Dendritic cell treated with granulocyte-macrophage colony-stimulating factor and Interleukin-4, amounts not matched to agents 40 ng/mL and 50 ng/mL, for 4 days (primary cell): ENCODE data around the gene VSTM2L.

Experiments used
- H3K27ac Mint-ChIP-seq: one replicate; pipeline ENCODE4 v1.8.0; 2022; ENCODE audit warnings: mild to moderate bottlenecking, mixed read lengths
- H3K27me3 Mint-ChIP-seq: one replicate; pipeline ENCODE4 v1.8.0; 2022; ENCODE audit warnings: mild to moderate bottlenecking, mixed read lengths
- H3K36me3 Mint-ChIP-seq: one replicate; pipeline ENCODE4 v1.8.0; 2022; ENCODE audit warnings: low read depth, mixed read lengths
- H3K4me1 Mint-ChIP-seq: one replicate; pipeline ENCODE4 v1.8.0; 2022; ENCODE audit warnings: low read depth, mixed read lengths
- H3K4me3 Mint-ChIP-seq: one replicate; pipeline ENCODE4 v1.8.0; 2022; ENCODE audit warnings: mild to moderate bottlenecking, moderate library complexity, mixed read lengths
- H3K9me3 Mint-ChIP-seq: one replicate; pipeline ENCODE4 v1.8.0; 2022; ENCODE audit warnings: mixed read lengths
- intact Hi-C: fragments of 100-400 bp; cut with micrococcal nuclease; formaldehyde crosslinking; loops from one replicate; pipeline ENCODE4 v1.15.0; 2022

The VSTM2L gene

DNA sequence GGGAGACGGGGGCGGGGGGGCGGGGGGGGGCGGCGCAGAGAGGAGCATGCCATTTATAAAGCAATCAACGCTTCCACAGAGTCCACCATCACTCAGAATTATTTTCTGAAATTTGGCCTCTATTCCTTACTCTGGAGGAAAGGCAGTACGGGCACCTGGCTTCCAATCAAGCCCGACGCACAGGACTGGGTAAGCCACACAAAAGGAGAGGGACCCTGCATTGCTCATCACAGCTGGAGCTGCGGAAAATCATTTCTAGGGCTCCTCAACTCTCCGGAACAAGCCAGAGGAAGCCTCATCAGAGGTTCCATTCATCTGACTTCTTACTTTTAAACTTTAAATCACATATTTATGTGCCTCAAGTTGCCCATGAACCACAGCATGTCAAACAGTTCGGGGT lies 74.4 kb downstream of the VSTM2L start:
- Mint-ChIP-seq H3K27ac (no peak overlapping the region), H3K4me1 (no peaks in the 10 kb centered on the region), H3K4me3 (no peak overlapping the region), H3K36me3 (peaks cover 28% of the 10 kb centered on the region), H3K27me3 (peaks cover 8% of the 10 kb centered on the region), H3K9me3 (no peaks in the 10 kb centered on the region)
- intact Hi-C loops: no loop called here

DNA sequence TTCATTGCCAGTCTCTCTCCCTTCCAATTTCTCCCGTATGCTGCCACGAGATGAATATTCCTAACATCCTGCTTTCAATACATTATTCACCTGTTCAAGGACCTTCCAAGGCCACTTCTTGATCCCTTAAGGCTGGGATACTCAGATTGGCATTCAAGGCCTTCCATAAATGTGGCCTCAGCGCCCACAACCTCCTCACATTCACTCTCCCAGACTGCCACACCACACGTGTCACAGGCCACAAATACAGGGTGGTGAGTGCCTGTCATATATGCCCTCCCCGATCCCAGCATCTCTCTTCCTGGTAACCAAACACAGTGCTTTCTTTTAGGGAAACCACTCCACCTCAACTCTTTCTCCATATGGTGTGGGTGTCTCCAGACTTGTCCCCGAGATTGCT lies 74.9 kb downstream of the VSTM2L start:
- no peaks in the 10 kb centered on the region for H3K9me3 Mint-ChIP-seq
- intact Hi-C loops: no loop called here
- peaks cover 8% of the 10 kb centered on the region for H3K27me3 Mint-ChIP-seq
- no peaks in the 10 kb centered on the region for H3K4me1 Mint-ChIP-seq
- peaks cover 32% of the 10 kb centered on the region for H3K36me3 Mint-ChIP-seq
- no peak overlapping the region for H3K27ac Mint-ChIP-seq
- no peak overlapping the region for H3K4me3 Mint-ChIP-seq

DNA sequence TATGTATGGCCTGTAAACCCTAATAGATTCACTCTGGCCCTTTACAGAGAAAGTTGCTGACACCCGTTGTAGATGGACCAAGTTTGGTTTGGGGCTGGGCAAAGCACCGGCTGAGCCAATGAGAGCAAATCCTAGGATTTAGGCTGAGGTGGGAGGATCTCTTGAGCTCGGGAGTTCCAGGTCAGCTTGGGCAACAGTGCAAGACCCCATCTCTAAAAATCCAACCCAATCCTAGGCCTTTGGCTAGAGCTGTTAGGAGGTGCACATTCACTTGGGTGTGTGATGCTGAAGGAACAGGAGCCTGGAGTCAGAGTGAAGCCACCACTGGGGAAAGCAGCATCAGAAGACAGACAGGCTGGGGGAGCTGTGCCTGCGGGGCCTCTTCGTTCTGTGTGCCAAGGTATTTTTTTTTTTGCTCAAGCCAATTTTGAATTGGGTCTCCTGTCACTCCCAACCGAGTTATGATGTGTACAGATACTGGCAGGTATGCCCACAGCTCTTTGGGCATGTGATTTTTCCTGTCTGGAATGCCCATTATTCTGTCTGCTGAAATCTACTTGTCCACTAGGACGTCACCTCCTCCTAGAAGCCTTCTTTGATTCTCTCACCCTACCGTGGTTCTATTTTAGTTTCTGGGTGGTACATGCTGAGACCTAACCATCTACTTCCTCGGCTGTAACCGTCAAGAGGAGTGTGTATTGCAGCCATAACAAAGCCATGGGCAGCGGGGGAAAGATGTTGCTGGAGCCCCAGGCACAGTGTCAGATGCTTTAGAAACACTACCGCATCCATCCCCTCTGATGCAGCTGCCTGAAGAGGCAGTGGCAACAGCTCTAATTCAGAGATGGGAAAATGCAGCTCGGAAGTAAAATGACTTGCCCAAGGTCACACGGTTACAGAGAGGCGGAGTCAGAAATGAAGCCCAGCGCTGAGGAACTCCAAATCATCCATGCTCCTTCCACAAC lies 76.4 kb downstream of the VSTM2L start:
- H3K4me3 Mint-ChIP-seq: no peak overlapping the region
- H3K27ac Mint-ChIP-seq: no peak overlapping the region
- intact Hi-C loops: no loop called here
- no peaks in the 10 kb centered on the region for H3K9me3 Mint-ChIP-seq
- H3K27me3 Mint-ChIP-seq: peaks cover 8% of the 10 kb centered on the region
- H3K4me1 Mint-ChIP-seq: no peaks in the 10 kb centered on the region
- H3K36me3 Mint-ChIP-seq: peaks cover 44% of the 10 kb centered on the region

DNA sequence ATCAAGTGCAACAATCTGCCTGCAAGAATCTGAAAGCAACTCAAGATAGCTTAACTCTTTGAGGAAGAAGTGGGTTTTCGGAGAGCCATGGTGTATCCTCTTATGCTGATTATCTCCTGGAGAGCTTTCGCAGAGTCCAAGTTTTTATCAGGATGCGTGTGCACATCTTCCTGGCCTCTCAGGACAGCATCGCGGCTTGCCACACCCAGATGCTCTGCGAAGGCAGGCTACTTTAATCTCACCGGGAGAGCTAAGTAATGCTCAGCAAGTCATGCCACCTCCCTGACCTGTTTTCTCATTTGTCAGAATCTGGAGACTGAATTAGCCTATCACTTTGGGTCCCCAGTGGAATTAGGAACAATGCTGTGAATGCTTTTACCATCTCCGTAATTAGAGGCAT lies 77.5 kb downstream of the VSTM2L start:
- peaks cover 8% of the 10 kb centered on the region for H3K27me3 Mint-ChIP-seq
- no peak overlapping the region for H3K27ac Mint-ChIP-seq
- H3K4me1 Mint-ChIP-seq: no peaks in the 10 kb centered on the region
- H3K4me3 Mint-ChIP-seq: no peak overlapping the region
- H3K9me3 Mint-ChIP-seq: no peaks in the 10 kb centered on the region
- peaks cover 50% of the 10 kb centered on the region for H3K36me3 Mint-ChIP-seq
- intact Hi-C loops: no loop called here

DNA sequence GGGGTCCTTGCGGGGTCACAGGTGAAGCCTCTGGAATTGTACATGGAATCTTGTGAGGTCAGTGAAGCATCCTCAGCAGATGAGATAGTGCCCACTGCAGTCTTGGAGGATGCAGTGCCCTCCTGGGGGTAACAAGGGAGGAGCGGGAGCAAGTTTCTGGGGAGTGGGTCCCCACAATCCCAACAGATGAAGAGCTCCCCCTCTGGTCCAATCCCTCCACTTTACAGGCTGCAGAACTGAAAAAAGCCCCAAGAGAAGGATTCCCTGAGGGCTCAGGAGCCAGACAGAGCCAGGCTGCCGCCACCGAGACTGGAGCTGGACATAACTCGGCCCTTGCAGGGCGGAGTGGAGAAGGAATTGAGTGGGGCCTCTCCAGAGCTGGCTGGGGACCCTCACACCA lies 77.9 kb downstream of the VSTM2L start:
- Mint-ChIP-seq H3K36me3 (peaks cover 50% of the 10 kb centered on the region), H3K27ac (no peak overlapping the region), H3K4me1 (no peaks in the 10 kb centered on the region), H3K27me3 (peaks cover 8% of the 10 kb centered on the region), H3K4me3 (no peak overlapping the region), H3K9me3 (no peaks in the 10 kb centered on the region)
- intact Hi-C loops: no loop called here

DNA sequence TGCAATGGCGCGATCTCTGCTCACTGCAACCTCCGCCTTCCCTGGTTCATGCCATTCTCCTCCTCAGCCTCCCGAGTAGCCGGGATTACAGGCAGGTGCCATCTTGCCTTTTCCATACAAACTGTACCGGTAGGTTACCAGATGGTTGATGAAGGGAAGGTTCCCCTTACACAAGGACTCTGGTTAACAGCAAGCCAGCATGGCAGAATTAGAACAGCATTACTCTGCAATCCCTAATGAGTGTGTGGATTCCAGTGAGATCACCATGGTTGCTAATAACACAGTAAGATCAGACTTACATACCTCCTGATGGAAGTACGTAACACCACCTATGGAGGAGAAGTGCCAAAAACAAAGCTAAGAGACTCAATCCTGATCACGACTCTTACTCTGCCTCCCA lies 78.6 kb downstream of the VSTM2L start:
- H3K4me3 Mint-ChIP-seq: no peak overlapping the region
- intact Hi-C loops: no loop called here
- H3K36me3 Mint-ChIP-seq: peaks cover 50% of the 10 kb centered on the region
- no peaks in the 10 kb centered on the region for H3K4me1 Mint-ChIP-seq
- H3K9me3 Mint-ChIP-seq: no peaks in the 10 kb centered on the region
- no peak overlapping the region for H3K27ac Mint-ChIP-seq
- peaks cover 8% of the 10 kb centered on the region for H3K27me3 Mint-ChIP-seq

DNA sequence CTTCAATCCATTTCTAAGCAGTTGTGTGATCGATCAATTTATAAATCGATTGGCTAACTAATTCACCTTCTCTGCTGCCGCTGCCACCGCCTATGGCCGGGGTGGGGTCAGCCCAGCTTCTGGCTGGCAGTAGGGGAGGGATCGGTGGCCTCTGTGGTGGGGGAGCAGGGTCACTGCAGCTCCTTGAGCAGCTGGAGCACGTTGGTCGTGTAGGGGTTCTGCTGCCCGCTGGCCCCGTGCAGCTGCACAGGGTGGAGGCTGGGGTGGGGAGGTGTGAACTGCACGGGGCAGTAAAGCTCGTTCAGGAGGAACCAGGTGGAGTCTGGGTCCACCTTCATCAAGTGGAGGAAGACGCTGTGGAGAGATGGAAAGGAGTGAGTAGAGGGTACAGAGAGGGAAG lies 80.4 kb downstream of the VSTM2L start:
- Mint-ChIP-seq H3K4me3 (no peak overlapping the region), H3K4me1 (no peaks in the 10 kb centered on the region), H3K27me3 (no peaks in the 10 kb centered on the region), H3K9me3 (no peaks in the 10 kb centered on the region), H3K27ac (no peak overlapping the region), H3K36me3 (peaks cover 64% of the 10 kb centered on the region)
- intact Hi-C loops: no loop called here

DNA sequence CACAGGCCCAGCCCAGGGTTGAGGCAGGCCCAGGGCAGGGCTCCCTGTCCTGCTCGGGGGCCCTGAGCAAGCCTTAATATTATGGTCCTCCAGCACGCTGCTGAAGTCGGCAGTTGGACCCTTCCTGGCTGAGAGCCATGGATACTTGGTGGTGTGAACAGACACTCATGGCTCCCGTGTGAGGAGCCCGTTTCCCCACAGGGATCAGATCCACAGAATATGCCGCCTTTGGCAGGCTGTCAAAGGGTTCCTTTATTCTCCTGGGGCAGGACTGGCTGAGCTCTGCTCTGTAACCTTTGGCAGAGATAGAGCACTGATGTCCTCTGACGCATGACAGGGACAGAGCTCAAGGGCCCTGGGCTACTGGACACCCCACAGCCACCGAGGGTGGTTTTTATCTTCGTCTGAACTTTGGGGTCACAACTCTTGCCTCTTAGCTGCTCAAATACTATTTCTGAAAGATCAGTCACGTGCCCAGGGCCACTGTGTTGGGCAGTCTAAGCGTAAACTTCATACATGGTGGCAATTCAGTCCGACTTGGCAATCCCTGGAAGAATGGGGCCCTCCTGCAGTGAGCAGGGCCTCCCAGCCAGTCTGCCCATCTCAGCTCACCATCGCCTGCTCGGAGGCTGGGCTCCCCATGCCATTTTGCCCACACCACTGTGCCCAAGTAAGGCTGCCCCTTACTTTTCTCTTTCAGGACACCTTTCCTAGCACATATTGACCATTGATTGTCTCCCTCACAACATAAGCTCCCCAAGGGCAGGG lies 81.3 kb downstream of the VSTM2L start:
- H3K27ac Mint-ChIP-seq: no peak overlapping the region
- H3K36me3 Mint-ChIP-seq: peaks cover 70% of the 10 kb centered on the region
- no peaks in the 10 kb centered on the region for H3K27me3 Mint-ChIP-seq

DNA sequence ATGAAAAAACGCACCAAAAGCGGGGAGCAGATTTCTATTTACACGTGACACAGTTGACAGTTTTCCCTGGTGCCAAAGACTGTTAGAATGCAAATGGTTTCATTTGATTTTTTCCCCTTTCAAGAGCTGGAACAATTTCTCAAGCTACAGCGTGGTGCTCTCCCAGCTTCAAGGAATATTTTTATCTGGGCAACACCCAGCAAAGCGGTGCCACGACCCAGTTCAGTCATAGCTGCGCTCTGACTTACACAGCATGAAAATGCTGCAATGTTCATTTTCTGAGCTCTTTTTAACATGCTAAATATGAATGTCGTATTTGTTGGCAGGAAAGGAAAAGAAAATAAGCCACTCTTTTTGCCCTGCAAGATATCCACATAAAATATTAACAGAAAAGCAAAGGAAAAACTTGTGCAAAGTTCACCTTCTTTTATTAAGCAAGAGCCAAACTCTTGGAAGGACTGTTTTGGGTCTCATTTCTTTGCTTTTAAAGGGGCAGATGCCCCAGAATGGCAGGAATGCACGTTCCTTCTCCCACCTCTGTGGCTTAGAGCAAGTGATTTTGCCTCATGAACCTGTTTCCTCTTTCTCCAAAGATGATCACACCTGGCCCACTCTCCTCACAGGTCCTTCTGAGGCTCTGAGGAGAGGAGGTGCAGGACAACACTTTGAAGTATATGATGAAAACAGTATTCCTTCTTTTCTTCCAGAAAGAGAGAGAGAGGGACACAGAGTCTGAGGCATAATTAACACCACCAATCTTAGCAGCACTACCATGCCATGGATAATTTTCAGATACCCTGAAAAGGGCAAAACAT lies 83.3 kb downstream of the VSTM2L start:
- H3K36me3 Mint-ChIP-seq: peaks cover 62% of the 10 kb centered on the region
- no peak overlapping the region for H3K4me3 Mint-ChIP-seq
- no peaks in the 10 kb centered on the region for H3K9me3 Mint-ChIP-seq
- no peaks in the 10 kb centered on the region for H3K27me3 Mint-ChIP-seq
- intact Hi-C loops: no loop called here
- H3K4me1 Mint-ChIP-seq: peaks cover 19% of the 10 kb centered on the region
- no peak overlapping the region for H3K27ac Mint-ChIP-seq

More for the DNA sequence above, 81.3 kb downstream of the VSTM2L start:
- intact Hi-C loops: no loop called here
- H3K4me1 Mint-ChIP-seq: no peaks in the 10 kb centered on the region
- no peaks in the 10 kb centered on the region for H3K9me3 Mint-ChIP-seq
- no peak overlapping the region for H3K4me3 Mint-ChIP-seq

DNA sequence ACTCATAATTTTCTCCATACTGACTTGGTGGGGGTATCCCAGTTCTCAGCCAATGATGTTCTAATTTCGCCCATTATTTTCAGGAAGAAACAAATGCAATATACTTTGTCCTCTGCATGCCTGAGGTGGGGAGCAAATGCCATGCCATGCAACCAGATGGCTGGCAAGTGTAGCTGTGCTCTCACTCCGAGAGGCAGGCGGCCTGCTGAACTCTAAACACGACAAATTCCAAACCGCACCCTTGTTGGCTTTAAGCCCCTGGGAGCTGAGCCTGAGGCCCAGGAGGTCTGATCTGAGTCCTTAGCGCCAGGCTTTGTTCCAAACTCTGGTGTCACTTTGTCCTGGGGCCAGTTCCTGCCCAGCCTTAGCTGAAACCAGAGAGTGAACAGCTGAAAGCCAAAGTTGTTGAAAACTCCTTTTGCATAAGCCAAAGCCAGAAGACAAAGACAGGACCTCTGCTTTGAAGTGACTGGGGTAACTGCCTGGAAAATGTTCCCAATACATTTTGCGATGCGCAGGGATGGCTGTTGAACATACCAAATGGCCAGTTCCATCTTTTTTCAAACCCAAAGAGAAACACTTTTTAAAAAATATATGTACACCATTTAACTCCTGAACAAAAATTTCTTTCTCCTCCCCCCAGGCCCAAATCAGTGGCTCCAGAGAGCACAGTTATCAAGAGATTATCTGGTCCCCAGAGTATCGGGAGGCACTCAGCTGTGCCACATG lies 84.1 kb downstream of the VSTM2L start:
- Mint-ChIP-seq H3K4me1 (peaks cover 27% of the 10 kb centered on the region), H3K27ac (no peak overlapping the region), H3K27me3 (no peaks in the 10 kb centered on the region), H3K4me3 (no peak overlapping the region), H3K9me3 (no peaks in the 10 kb centered on the region), H3K36me3 (peaks cover 56% of the 10 kb centered on the region)
- intact Hi-C loops: no loop called here

DNA sequence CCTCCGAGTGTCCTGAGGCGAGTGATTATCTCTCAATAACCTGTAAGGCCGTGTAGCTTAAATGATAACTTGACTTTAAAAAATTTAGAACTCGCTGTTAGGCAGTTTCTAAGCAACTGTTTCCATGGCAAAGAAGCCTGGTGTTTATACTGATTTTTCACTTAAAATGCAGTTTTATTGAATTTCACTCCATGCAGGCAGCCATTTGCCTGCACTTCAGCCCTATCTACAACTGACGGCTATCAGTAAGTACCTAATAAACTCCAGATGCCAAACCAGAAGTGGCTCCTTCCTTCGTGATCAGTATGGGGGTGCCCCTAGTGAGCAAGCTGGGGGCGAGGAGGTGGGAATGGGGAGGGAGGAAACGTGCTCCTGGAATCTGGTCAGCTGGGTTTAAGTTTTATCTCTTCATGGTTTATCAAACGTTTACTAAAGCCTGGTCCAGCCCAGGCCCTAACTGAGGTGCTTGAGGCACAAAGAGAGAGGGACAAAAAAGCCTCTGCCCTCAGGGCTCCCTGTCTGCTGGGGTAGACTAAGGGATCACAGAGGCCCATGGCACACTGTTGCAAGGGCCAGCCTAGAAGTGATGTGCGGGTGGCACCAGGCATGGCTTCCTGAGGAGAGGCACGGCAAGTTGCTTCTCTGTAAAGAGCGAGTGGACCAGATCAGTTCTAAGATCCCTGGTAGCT lies 84.8 kb downstream of the VSTM2L start:
- Mint-ChIP-seq H3K36me3 (peaks cover 53% of the 10 kb centered on the region), H3K27ac (no peak overlapping the region), H3K4me3 (no peak overlapping the region), H3K27me3 (no peaks in the 10 kb centered on the region), H3K9me3 (no peaks in the 10 kb centered on the region), H3K4me1 (peaks cover 31% of the 10 kb centered on the region)
- intact Hi-C loops: no loop called here

DNA sequence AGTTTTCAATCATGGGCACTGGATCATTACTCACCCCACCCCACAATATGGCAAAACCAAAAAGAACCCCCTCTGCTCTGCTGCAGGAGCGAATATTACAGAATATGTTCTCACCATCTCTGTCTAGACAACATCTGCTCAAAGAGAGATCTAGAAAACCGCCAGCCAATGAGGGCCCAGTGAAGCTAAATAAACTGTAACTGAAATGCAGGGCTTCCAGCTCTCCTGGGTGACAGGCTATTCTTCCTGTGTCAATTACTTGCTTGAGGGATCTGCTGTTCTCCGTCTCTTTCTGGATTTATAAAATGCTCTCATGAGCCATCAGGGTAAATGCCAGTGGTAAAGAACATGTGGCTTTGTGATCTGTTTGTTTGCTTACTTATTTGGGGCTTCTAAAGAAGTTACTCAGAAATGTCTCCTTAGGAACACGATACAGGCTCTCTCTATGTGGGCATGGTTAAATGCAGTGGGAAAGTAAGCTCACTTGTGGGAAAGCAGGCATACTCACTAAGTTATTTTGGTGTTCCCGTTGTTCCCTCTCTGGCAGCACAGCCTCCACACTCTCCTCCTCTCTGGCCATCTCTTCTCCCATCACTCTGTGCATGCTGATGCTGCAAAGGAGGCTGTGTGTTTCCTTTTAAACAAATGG lies 85.5 kb downstream of the VSTM2L start:
- intact Hi-C loops: no loop called here
- Mint-ChIP-seq H3K27ac (no peak overlapping the region), H3K9me3 (no peaks in the 10 kb centered on the region), H3K4me1 (peaks cover 31% of the 10 kb centered on the region), H3K36me3 (peaks cover 47% of the 10 kb centered on the region), H3K27me3 (no peaks in the 10 kb centered on the region), H3K4me3 (no peak overlapping the region)
